ENCODE results near the gene GMEB2.

The GMEB2 gene

GRCh38 chr20:63545814-63546213 is 81.1 kb downstream of the GMEB2 start:
- DNase-seq (ENCODE audit: low spot score) = no peak

GRCh38 chr20:63544958-63545516 is 81.9 kb downstream of the GMEB2 start:
- DNase-seq (ENCODE audit: low spot score) = peak; percentile 86

DNA sequence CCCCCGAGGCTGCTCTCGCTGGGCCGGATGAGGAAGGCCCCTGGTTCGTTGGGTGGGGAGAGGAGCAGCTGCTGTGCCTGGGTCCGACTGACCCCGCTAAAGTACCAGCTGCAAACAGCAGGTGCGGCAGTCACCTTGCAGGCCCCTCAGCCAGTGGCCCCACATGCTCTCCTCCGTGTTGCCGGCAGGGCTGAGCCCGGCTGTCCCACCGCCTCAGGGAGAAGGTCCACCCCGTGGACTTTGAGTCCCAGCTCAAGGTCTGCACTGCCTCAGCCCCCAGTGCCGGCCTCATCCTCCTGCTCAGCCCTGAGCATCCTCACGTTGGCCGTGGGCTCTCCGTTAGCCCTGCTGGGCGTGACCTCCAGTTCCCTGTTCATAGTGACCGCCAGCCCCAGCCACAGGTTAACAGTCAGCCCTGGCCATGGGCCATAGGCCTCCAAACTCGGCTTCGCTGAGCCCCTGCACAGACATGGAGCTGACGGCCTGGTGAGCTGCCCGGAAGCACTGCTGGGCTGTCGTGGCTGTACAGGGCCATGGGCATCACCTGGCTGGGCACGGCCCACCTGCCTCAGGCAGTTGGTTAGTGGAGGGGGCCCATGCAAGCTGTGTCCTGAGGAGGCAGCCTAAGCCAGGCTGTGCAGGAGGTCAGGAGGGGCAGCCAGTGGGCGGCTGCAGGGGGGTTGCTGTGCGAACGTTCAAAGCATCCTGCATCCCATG is 82.5 kb downstream of the GMEB2 start:
- DNase-seq (ENCODE audit: low spot score) = no peak

DNA sequence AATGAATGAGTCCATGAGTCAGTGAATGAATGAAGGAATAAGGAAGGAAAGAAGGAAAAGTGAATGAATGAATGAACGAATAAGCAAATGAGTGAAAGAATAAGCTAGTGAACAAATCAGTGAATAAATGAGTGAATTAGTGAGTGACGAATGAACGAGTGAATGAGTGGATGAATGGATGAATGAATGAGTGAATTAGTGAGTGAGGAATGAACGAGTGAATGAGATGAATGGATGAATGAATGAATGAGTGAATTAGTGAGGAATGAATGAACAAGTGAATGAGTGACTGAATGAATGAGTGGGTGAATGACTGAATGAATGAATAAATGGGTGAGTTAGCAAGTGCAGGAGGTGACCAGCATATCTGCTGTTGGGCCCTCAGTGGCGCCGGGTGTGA is 83.2 kb downstream of the GMEB2 start:
- no peak for DNase-seq (ENCODE audit: low spot score)

DNA sequence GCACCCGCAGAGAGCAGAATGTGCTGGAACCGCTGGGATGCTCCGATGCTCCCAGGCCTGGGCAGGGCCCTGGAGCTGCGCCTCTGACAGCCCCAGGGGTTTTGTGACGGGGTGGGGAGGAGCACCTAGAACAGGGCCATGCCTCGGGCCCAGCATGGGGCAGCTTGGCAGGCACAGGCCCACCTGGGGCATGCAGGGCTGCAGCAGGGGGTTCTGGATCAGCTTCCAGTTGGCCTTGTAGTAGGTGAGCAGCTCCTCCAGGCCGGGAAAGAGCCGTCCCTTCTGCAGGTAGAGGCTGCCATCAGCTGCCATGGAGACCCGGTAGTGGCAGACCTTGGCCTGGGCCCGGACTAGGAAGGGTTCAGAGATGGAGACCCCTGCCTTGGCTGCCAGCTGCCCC is 83.8 kb downstream of the GMEB2 start:
- no peak for DNase-seq (ENCODE audit: low spot score)

GRCh38 chr20:63542696-63543095 is 84.2 kb downstream of the GMEB2 start:
- DNase-seq (ENCODE audit: low spot score) = no peak

DNA sequence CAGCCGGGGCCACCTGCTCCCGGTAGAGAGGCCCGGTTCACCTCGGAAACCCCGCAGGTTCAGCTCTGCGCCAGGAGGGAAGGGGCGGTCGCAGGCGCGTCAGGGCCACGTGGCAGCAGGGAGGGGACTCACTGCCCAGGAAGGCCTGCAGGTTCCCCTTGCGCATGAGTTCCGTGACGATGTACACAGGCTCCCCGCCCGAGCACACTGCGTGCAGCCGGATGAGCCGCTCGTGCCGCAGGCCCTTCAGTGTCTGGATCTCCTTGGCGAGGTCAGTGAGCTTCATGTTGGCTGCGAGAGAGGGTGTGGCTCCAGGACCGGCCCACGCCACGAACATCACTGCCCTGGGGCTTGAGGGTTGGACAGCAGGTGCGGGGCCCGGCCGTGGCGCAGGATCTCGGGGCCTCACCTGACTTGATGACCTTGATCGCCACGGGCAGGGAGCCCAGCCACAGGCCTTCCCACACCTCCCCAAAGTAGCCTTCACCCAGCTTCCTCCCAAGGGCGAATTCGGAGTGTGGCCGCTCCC is 84.8 kb downstream of the GMEB2 start:
- no peak for DNase-seq (ENCODE audit: low spot score)

GRCh38 chr20:63541371-63541770 is 85.5 kb downstream of the GMEB2 start:
- no peak for DNase-seq (ENCODE audit: low spot score)

DNA sequence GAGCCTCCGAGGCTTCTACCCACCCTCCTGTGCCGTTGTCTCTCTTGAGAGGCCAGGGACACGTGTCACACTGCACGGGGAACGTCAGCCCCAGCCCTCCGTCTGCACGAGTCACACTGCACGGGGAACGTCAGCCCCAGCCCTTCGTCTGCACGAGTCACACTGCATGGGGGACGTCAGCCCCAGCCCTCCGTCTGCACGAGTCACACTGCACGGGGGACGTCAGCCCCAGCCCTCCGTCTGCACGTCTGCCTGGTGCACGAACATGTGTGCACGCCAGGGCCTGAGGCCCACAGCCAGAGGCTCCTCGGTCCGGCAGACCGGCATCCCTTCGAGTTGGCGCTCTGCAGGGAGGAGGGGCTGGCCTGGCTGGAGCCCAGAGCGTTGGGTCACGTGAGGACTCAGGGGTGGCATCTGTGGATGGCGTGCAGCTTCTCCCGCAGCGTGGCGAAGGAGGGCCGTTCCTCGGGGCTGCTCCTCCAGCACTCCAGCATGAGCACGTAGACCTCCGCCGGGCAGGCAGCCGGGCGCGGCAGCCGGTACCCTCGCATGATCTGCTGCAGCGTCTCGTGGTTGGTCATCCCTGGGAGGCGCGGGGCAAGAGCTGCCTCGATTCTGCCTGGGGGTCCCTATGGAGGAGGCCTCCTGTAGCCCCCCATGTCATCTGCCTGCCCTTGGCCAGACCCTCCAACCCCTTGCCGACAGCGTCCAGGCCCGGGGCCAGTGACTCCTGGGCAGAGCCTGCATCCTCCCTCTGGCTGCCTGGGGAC is 86.3 kb downstream of the GMEB2 start:
- peak; percentile 56 for DNase-seq (ENCODE audit: low spot score)

DNA sequence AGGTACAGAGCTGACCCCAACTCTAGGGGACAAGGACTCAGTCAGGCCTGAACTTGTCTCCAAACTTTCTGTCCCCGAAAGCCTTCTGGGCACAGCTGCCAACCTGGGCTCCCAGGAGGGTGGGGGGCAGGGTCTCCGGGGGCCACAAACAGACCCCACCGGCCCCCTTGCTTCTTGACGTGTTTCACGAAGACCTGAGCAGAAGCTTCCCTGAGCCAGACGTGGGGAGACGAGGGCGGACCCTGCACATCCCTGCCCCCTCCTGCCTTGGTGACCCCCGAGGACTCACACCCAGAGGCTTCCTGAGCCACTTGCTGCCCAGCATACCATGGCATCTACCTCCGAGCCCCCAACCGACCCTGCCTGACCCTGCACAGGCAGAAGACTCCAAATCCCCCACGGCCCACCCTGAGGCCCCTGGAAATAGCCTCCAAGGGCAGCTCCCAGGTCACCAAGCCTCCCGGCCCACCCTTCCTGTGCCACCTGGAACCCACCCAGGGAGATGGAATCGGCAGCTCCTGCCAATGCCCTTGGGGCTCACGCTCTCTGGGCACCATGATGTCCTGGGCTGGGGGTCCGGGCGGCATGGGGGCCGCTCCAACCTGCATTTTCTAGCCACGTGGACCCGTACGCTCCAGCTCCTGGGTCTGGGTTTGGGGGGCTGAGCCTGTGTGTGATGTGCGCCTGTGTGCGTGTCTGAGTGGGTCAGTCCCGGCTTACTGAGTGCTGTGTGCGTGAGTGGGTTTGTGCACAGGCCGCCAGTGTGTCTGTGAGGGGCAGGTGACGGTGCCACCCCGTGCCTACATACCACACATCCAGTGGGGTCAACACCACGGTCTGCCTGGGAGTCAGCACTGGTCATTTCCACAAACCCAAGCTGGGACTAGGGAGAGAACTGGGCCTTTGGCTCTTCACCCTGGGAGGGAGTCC is 87.2 kb downstream of the GMEB2 start:
- DNase-seq (ENCODE audit: low spot score) = no peak

- DNase-seq (ENCODE audit: low spot score) = no peak
Observed at GRCh38 chr20:63539092-63539430, 87.8 kb downstream of the GMEB2 start.

DNA sequence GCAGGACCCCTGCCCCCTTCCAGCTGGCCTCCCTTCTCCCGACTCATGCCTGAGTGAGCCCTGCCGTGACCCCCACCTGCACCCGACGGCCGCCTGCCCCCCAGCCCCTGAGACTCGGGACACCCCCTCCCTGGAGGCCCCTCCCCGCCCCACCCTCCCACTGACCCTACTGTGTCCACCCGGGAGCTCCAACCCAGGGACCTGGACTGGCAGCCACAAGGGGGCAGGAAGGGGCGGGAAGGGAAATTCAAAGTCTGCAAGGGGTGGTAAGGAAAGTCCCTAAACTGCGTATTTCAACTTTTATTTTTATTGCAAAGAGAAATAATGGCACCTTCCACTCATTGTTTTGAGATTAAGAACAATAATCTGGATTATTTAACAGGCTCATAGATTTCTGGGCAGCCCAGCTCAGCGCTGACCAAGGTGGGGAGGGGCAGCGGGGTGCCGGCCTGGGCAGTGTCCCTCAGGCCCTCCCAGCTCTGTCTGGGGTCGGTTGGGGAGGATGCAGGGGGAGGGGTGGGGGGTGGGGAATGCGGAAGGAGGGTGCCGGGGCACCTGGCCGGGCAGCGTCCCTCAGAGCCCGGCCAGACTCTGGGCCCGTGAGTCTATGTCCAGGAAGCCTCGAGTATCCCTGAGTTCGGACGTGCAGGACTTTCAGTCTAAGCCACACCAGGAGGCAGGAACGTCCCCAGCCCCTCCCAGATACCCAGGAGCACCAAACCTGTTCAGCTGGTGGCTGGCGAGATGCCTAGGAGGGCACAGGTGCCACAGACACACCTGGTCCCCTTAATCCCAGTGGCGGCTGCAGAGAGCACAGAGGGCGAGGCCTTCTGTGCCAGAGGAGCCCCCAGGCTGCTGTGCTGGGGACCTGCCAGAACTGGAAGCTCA is 88.5 kb downstream of the GMEB2 start:
- peak; percentile 35 for DNase-seq (ENCODE audit: low spot score)

Measured in kidney tubule cell (primary cell).